GM12878 (cell line): ENCODE results near the gene CDK5R1. TPM values are rescaled to one million over a fixed set of nuclear protein-coding genes. Genes with fewer than 3 reads are reported as not detected.
A peak's percentile ranks its signal among the peaks of the same experiment; 100 is the strongest.

Experiments
- BHLHE40 ChIP-seq, 2 experiments: fragments of 450-650 bp in 1 of 2; IDR thresholded peaks; 2 replicates each; pipeline ENCODE4 v1.6.1; 2011 to 2017; ENCODE audit warnings: low read depth in 2 of 2, borderline replicate concordance in 1 of 2, improper control_type of control experiment in 1 of 2, low read length in 1 of 2, mild to moderate bottlenecking in 1 of 2
- CHD2 ChIP-seq: IDR thresholded peaks from 2 replicates; pipeline ENCODE4 v1.6.1; 2011; ENCODE audit warnings: low read depth, low read length, improper control_type of control experiment, borderline replicate concordance
- EP300 ChIP-seq, 2 experiments: fragments of 150-350 bp in 1 of 2; IDR thresholded peaks; 2 replicates each; pipeline ENCODE4 v1.6.1; 2011 to 2012; ENCODE audit warnings: low read depth in 2 of 2, low read length in 2 of 2, borderline replicate concordance in 1 of 2, improper control_type of control experiment in 1 of 2, inconsistent platforms in 1 of 2; ENCODE audit not compliant: control insufficient read depth in 1 of 2
- FOXM1 ChIP-seq: IDR thresholded peaks from 2 replicates; pipeline ENCODE4 v1.6.1; 2012; ENCODE audit warnings: low read depth, mild to moderate bottlenecking, inconsistent platforms, low read length, moderate library complexity
- HCFC1 ChIP-seq: fragments of 150-350 bp; IDR thresholded peaks from 2 replicates; pipeline ENCODE4 v1.6.1; 2014; ENCODE audit warnings: low read length
- IKZF2 ChIP-seq, 2 experiments: fragments of 450-650 bp; IDR thresholded peaks; 2 replicates each; pipeline ENCODE4 v1.6.1; 2017; ENCODE audit warnings: mild to moderate bottlenecking in 2 of 2, moderate library complexity in 2 of 2
- MEF2A ChIP-seq: IDR thresholded peaks from 2 replicates; pipeline ENCODE4 v1.6.1; 2011; ENCODE audit warnings: low read depth, mild to moderate bottlenecking, low read length, moderate library complexity; ENCODE audit not compliant: insufficient read depth
- RUNX3 ChIP-seq: IDR thresholded peaks from 2 replicates; pipeline ENCODE4 v1.6.1; 2012; ENCODE audit warnings: low read length, inconsistent platforms
- SMAD5 ChIP-seq: IDR thresholded peaks from 2 replicates; pipeline ENCODE4 v1.6.1; 2016; ENCODE audit warnings: antibody characterized with exemption, low read depth
- STAT3 ChIP-seq: IDR thresholded peaks from 2 replicates; pipeline ENCODE4 v1.6.1; 2011; ENCODE audit warnings: low read depth, low read length, improper control_type of control experiment
- TCF12 ChIP-seq: IDR thresholded peaks from 2 replicates; pipeline ENCODE4 v1.6.1; 2011; ENCODE audit warnings: low read depth, mild to moderate bottlenecking, low read length
- ZNF207 ChIP-seq: fragments of 450-650 bp; IDR thresholded peaks from 2 replicates; pipeline ENCODE4 v1.6.1; 2014; ENCODE audit warnings: antibody characterized with exemption, mild to moderate bottlenecking, borderline replicate concordance
- polyA plus RNA-seq, 11 experiments: library from polyadenylated mRNA; depleted of rRNA in 4 of 11; unstranded in 6 of 11; stranded (reverse) in 5 of 11; fragments of >200 nt; fragmentation: Nextera tagmentation in 4 of 11; fragmentation: Illumina TruSeq in 1 of 11; extraction: Ambion mirVana in 4 of 11; extraction: Trizol in 1 of 11; gene quantifications; 1 replicate in 1 of 11; 2 replicates in 10 of 11; pipeline versions ENCODE4 v1.2.1 to v1.2.3, GENCODE V29; 2011 to 2016; ENCODE audit warnings: inconsistent platforms in 2 of 11, missing spikeins in 2 of 11, low read depth in 1 of 11
- total RNA-seq, 4 experiments: library from RNA; depleted of rRNA in 3 of 4; stranded (reverse); fragments of >200 nt in 3 of 4; fragmentation: Illumina TruSeq in 1 of 4; extraction: Trizol in 1 of 4; gene quantifications; 2 replicates each; pipeline versions ENCODE4 v1.2.1 to v1.2.3, GENCODE V29; 2013 to 2021
- TF ChIP-seq, protein P1 (sequence below): fragments of 450-650 bp; IDR thresholded peaks from 2 replicates; pipeline ENCODE4 v1.6.1; 2018; ENCODE audit warnings: mild to moderate bottlenecking, low read depth, moderate library complexity; ENCODE audit not compliant: partially characterized antibody
- TF ChIP-seq, protein P2 (sequence below): IDR thresholded peaks from 2 replicates; pipeline ENCODE4 v1.6.1; 2012; ENCODE audit warnings: mild to moderate bottlenecking, low read depth, low read length
- TF ChIP-seq, protein P3 (sequence below): IDR thresholded peaks from 2 replicates; pipeline ENCODE4 v1.6.1; 2012; ENCODE audit warnings: low read length, inconsistent platforms
- TF ChIP-seq, protein P4 (sequence below): fragments of 150-350 bp; IDR thresholded peaks from 2 replicates; pipeline ENCODE4 v1.6.1; 2016; ENCODE audit warnings: low read depth, low read length

Gene CDK5R1
- total and polyA plus RNA-seq, 10 of the 15 experiments (the other 5 are each of a cell fraction or from before 2014, with no cell fraction given), result 1.1 to 28.3 (median 12.2) TPM

DNA sequence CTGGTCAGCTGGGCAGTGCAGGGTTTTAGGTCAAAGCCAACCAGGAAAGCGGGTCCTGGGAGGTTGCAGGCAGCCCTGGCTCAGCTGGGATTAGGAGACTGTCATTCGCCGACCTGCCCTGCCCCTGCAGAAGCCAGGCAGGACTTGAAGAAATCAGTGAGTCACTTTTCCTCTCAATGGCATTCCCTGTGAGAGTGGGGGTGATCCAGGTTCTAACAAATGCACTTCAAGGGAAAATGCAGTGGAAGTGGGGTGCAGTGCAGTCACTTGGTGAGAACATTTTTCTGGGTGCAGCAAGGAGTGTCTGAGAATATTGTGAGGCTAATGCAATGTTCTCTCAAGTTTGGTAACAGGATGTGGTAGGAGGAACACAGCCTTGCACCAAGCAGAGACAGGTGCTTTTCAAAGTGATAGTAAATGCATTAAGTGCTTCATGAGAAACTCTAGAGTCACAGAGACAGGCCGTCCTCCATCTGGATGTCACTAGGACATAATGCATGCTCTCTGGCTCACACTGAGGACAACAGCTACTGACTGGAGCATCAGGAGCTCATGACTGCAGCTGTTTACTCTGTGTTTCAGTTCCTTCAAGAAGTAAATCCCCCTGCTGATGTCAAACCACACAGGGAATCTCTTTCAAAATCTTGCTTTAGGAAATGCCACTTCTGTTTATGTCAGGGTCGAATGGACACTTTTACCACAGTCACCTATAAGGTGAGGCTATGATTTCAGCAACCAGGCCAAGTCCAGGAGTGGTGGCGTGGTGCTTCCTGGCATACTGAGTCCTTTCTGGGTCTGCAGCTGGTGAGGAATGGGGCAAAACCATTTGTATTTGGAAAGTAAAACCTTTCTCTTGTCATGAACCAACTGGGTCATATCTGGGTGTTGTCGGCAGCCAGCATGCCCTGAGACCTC is 16.7 kb downstream of the CDK5R1 start (continued):
- TF ChIP-seq, protein P1, sequence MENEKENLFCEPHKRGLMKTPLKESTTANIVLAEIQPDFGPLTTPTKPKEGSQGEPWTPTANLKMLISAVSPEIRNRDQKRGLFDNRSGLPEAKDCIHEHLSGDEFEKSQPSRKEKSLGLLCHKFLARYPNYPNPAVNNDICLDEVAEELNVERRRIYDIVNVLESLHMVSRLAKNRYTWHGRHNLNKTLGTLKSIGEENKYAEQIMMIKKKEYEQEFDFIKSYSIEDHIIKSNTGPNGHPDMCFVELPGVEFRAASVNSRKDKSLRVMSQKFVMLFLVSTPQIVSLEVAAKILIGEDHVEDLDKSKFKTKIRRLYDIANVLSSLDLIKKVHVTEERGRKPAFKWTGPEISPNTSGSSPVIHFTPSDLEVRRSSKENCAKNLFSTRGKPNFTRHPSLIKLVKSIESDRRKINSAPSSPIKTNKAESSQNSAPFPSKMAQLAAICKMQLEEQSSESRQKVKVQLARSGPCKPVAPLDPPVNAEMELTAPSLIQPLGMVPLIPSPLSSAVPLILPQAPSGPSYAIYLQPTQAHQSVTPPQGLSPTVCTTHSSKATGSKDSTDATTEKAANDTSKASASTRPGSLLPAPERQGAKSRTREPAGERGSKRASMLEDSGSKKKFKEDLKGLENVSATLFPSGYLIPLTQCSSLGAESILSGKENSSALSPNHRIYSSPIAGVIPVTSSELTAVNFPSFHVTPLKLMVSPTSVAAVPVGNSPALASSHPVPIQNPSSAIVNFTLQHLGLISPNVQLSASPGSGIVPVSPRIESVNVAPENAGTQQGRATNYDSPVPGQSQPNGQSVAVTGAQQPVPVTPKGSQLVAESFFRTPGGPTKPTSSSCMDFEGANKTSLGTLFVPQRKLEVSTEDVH, result no peak
- peak; percentile 52; the same call in 1 of the 2 replicates for TF ChIP-seq MEF2A
- TF ChIP-seq, protein P2, sequence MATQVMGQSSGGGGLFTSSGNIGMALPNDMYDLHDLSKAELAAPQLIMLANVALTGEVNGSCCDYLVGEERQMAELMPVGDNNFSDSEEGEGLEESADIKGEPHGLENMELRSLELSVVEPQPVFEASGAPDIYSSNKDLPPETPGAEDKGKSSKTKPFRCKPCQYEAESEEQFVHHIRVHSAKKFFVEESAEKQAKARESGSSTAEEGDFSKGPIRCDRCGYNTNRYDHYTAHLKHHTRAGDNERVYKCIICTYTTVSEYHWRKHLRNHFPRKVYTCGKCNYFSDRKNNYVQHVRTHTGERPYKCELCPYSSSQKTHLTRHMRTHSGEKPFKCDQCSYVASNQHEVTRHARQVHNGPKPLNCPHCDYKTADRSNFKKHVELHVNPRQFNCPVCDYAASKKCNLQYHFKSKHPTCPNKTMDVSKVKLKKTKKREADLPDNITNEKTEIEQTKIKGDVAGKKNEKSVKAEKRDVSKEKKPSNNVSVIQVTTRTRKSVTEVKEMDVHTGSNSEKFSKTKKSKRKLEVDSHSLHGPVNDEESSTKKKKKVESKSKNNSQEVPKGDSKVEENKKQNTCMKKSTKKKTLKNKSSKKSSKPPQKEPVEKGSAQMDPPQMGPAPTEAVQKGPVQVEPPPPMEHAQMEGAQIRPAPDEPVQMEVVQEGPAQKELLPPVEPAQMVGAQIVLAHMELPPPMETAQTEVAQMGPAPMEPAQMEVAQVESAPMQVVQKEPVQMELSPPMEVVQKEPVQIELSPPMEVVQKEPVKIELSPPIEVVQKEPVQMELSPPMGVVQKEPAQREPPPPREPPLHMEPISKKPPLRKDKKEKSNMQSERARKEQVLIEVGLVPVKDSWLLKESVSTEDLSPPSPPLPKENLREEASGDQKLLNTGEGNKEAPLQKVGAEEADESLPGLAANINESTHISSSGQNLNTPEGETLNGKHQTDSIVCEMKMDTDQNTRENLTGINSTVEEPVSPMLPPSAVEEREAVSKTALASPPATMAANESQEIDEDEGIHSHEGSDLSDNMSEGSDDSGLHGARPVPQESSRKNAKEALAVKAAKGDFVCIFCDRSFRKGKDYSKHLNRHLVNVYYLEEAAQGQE, result no peak
- TF ChIP-seq, protein P3, sequence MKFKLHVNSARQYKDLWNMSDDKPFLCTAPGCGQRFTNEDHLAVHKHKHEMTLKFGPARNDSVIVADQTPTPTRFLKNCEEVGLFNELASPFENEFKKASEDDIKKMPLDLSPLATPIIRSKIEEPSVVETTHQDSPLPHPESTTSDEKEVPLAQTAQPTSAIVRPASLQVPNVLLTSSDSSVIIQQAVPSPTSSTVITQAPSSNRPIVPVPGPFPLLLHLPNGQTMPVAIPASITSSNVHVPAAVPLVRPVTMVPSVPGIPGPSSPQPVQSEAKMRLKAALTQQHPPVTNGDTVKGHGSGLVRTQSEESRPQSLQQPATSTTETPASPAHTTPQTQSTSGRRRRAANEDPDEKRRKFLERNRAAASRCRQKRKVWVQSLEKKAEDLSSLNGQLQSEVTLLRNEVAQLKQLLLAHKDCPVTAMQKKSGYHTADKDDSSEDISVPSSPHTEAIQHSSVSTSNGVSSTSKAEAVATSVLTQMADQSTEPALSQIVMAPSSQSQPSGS, result no peak; the same call in none of the 2 replicates
- TF ChIP-seq IKZF2 (IDR thresholded peaks at IDR 0.05), result peak; percentile 98 to 99
- TF ChIP-seq TCF12, result peak; percentile 92
- peak; percentile 58 to 63; a peak in 3 of 4 replicates for TF ChIP-seq BHLHE40 (IDR thresholded peaks at IDR 0.05; ENCODE audit: borderline replicate concordance in 1 of 2, low read depth in 2 of 2, low read length in 1 of 2)
- 0 out of 2 replicates have a peak, but pooled peaks have one; percentile 19 for TF ChIP-seq SMAD5
- TF ChIP-seq FOXM1, result peak; percentile 91
- TF ChIP-seq ZNF207, result no peak
- peak; percentile 92 to 94 for TF ChIP-seq EP300 (IDR thresholded peaks at IDR 0.05; ENCODE audit: borderline replicate concordance in 1 of 2, control insufficient read depth in 1 of 2, low read depth in 2 of 2, low read length in 2 of 2)
- TF ChIP-seq, protein P4, sequence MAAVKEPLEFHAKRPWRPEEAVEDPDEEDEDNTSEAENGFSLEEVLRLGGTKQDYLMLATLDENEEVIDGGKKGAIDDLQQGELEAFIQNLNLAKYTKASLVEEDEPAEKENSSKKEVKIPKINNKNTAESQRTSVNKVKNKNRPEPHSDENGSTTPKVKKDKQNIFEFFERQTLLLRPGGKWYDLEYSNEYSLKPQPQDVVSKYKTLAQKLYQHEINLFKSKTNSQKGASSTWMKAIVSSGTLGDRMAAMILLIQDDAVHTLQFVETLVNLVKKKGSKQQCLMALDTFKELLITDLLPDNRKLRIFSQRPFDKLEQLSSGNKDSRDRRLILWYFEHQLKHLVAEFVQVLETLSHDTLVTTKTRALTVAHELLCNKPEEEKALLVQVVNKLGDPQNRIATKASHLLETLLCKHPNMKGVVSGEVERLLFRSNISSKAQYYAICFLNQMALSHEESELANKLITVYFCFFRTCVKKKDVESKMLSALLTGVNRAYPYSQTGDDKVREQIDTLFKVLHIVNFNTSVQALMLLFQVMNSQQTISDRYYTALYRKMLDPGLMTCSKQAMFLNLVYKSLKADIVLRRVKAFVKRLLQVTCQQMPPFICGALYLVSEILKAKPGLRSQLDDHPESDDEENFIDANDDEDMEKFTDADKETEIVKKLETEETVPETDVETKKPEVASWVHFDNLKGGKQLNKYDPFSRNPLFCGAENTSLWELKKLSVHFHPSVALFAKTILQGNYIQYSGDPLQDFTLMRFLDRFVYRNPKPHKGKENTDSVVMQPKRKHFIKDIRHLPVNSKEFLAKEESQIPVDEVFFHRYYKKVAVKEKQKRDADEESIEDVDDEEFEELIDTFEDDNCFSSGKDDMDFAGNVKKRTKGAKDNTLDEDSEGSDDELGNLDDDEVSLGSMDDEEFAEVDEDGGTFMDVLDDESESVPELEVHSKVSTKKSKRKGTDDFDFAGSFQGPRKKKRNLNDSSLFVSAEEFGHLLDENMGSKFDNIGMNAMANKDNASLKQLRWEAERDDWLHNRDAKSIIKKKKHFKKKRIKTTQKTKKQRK, result no peak
- peak; percentile 85; the same call in 1 of the 2 replicates for TF ChIP-seq STAT3
- TF ChIP-seq HCFC1, result no peak
- TF ChIP-seq RUNX3, result peak; percentile 96
- peak; percentile 15; the same call in 1 of the 2 replicates for TF ChIP-seq CHD2
